ENCODE results near the gene ZNF628. TPM values are rescaled to one million over a fixed set of nuclear protein-coding genes. Genes with fewer than 3 reads are reported as not detected.

The ZNF628 gene
- polyA plus RNA-seq, 1 experiment, result 0.48 TPM

DNA sequence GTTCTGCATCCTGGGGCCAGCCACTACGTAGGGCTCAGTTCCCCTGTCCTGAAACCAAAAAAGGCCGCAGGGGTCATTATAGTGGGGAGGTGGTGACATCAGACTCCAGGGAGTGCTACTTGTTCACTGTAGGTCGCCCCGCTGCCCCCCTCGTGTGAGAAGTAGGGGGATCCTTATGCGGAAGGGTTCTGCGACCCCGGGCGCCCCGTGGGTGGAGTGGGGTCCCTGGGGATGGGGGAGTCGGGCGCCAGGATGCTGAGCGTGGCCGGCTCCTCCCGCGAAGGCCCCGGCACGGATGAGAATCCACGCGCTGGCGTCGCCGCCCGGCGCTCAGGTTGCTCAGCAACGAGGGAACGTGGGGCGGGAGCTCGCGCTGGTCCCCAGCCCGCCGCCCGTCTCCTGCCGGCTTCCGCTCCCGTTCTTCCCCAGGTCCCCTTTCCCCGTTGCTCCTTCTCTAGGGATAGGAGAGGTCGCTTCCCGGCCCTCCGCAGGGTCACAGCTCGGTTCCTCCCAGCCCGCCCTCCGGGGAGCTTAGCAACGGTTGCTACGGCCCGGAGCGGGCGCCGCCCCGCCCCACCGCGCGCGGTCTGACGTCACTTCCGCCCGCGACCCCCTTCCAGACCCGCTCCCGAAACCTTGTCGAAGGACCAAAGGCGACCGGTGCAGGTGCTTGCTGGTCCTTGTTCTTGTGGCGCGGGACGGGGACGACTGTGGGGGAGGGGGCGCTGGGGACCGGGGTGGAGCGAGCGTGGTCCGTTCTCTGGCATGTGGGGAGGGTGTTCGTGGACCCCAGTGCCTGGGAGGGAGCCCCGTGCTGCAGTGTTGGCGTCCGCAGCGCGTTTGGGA is 8.4 kb downstream of the ZNF628 start, which contains the start of gene NAT14:
TSS of gene NAT14 (plus strand) at position 596 of the 846 bp plus-strand sequence. CDS start 521 bp downstream, outside the sequence.
- DNase-seq (ENCODE audit: low read depth), result no peak
- peaks cover 5% of the 10 kb centered on the region for H3K36me3 ChIP-seq (ENCODE audit: control insufficient read depth, insufficient read depth, low read length)
- ChIA-PET CTCF (interaction anchor here (0.5 to 2.9 kb wide), 5 partner anchors 17 to 32 kb away, joined by 3 to 15 read pairs (median 4); no protein-coding TSS in a partner anchor), POLR2A (interaction anchor here (0.6 kb wide), 1 partner anchor 120 kb away, joined by 3 read pairs; no protein-coding TSS in a partner anchor)
- H3K4me3 ChIP-seq (ENCODE audit: low read depth, low read length), result peak within 1 kb of the TSS; percentile 82
- H3K27me3 ChIP-seq (ENCODE audit: control insufficient read depth, insufficient read depth, low read length), result no peaks in the 10 kb centered on the region
- TF ChIP-seq, protein P1, sequence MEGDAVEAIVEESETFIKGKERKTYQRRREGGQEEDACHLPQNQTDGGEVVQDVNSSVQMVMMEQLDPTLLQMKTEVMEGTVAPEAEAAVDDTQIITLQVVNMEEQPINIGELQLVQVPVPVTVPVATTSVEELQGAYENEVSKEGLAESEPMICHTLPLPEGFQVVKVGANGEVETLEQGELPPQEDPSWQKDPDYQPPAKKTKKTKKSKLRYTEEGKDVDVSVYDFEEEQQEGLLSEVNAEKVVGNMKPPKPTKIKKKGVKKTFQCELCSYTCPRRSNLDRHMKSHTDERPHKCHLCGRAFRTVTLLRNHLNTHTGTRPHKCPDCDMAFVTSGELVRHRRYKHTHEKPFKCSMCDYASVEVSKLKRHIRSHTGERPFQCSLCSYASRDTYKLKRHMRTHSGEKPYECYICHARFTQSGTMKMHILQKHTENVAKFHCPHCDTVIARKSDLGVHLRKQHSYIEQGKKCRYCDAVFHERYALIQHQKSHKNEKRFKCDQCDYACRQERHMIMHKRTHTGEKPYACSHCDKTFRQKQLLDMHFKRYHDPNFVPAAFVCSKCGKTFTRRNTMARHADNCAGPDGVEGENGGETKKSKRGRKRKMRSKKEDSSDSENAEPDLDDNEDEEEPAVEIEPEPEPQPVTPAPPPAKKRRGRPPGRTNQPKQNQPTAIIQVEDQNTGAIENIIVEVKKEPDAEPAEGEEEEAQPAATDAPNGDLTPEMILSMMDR (IDR thresholded peaks at IDR 0.05; ENCODE audit: insufficient read depth, low read depth, low read length), result no peak

DNA sequence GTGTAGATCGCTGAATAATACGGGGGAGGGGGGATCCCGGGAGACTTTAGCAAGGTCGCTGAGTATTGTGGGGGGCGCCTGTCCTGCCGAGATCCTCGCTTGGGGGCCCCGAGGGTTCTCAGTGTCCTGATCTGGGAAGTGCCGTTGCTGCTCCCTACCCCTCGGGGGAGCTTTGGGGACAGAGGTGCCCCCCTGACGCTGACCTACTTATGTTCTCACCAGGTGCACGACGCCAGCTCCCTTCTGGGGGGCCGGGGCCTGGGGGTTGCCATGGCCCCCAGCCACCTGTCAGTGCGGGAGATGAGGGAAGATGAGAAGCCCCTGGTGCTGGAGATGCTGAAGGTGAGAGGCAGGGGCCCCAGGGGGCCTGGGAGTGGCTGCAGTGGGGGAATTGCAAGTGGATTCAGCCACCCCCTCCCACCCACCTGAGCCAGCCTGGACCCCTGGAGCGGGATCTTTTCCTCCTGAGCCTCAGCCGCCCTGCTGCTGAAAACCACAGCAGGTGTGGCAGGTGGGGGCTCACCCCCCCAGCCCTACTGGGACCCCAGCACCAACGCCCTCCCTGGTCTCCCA is 9.1 kb downstream of the ZNF628 start:
- CTCF ChIA-PET, result interaction anchor here (0.7 to 10.9 kb wide), 4 partner anchors 18 to 32 kb away, joined by 4 to 106 read pairs (median 13); no protein-coding TSS in a partner anchor
- no peaks in the 10 kb centered on the region for H3K27me3 ChIP-seq (ENCODE audit: control insufficient read depth, insufficient read depth, low read length)
- peaks cover 5% of the 10 kb centered on the region for H3K36me3 ChIP-seq (ENCODE audit: control insufficient read depth, insufficient read depth, low read length)
- TF ChIP-seq, protein P1 (IDR thresholded peaks at IDR 0.05; ENCODE audit: insufficient read depth, low read depth, low read length), result no peak
- no peak for DNase-seq (ENCODE audit: low read depth)
- POLR2A ChIA-PET, result interaction anchor here (0.6 kb wide), 1 partner anchor 119 kb away, joined by 3 read pairs; no protein-coding TSS in a partner anchor
- peak overlapping the region; percentile 82 for H3K4me3 ChIP-seq (ENCODE audit: low read depth, low read length)

DNA sequence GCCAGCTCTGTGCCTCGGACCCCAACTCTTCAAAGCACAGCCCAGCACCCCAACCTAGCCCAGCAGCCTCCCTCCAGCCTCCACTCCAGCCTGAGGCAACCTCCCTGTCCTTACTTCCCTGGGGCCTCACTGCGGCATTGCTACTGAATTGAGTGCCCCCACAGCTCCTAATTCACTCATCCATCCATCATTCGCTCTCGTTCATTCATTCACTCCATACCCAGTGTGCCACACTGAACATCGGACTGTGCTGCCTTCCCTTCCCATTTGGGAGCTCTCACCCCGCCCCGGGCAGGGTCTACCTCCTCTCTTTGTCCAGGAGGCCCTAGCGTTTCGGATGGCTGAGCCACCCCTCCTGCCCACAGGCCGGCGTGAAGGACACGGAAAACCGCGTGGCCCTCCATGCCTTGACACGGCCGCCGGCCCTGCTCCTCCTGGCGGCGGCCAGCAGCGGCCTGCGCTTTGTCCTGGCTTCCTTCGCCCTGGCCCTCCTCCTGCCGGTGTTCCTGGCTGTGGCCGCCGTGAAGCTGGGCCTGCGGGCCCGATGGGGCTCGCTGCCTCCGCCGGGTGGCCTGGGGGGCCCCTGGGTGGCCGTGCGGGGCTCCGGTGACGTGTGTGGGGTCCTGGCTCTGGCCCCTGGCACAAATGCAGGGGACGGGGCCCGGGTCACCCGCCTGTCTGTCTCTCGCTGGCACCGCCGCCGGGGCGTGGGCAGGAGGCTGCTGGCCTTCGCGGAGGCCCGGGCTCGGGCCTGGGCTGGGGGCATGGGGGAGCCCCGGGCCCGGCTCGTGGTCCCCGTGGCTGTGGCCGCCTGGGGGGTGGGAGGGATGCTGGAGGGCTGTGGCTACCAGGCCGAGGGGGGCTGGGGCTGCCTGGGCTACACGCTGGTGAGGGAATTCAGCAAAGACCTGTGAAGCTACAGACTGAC is 9.9 kb downstream of the ZNF628 start:
- ChIA-PET CTCF (interaction anchor here (2.9 to 10.9 kb wide), 3 partner anchors 18 to 19 kb away, joined by 11 to 106 read pairs (median 24); no protein-coding TSS in a partner anchor), POLR2A (no interaction called here)
- no peak for DNase-seq (ENCODE audit: low read depth)
- Histone ChIP-seq H3K27me3 (ENCODE audit: control insufficient read depth, insufficient read depth, low read length) (no peaks in the 10 kb centered on the region), H3K4me3 (ENCODE audit: low read depth, low read length) (peak overlapping the region; percentile 82; the same call in 1 of the 2 replicates), H3K36me3 (ENCODE audit: control insufficient read depth, insufficient read depth, low read length) (peaks cover 4% of the 10 kb centered on the region)
- TF ChIP-seq, protein P1 (IDR thresholded peaks at IDR 0.05; ENCODE audit: insufficient read depth, low read depth, low read length), result no peak

DNA sequence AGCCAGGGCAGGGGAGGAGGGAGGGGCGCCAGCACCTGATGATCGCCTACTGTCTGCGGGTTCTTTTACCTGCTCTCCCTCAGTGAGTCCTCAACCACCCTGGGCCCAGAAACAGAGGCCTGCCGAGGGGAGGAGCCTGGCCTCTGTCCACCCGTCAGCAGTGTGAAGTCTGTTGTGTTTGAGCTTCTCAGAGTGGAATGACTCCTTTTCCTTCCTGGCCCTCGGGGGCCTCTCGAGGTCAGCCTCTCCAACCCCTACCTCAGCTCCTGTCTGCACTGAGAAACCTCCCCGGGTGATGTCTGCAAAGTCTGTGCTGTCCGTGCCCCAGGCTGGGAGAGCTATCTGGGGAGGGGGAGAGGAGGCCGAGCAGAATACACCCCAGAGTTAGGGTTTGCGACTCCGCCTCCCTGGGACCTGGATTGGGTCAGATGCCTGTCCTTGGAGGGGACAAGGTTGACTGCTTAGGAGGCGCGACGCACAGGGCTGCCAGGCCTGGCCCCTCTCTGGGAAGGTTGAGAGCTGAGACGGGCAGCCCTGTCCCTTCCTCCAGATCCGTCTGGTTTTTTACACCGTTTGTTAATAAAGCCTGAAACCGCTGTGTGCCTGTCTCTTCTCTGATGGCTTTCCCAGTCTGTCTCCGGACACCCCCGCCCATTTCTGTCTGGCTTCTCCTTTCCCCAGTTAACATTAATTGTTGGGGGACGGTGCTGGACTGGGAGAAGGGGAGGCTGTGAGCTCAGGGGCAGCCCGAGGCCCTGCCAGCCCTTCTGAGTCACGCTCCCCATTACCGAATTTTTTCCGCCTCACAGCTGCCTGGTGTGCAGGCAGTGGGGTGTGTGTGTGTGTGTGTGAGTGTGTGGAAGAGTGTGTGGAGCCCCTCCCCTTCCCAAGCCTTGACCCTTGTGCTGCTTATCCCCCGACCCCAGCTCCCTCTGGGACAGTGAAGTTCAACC is 10.8 kb downstream of the ZNF628 start:
- POLR2A ChIA-PET, result interaction anchor here (0.6 to 1.8 kb wide), 3 partner anchors 10 to 33 kb away, joined by 3 to 5 read pairs (median 5); partner anchors contain the start of gene ZNF628
- CTCF ChIA-PET, result interaction anchor here (0.5 to 10.9 kb wide), 6 partner anchors 9 to 345 kb away, joined by 3 to 106 read pairs (median 4); partner anchors contain the start of genes ISOC2 and ZNF784

More for the DNA sequence above, 10.8 kb downstream of the ZNF628 start:
- Histone ChIP-seq H3K27me3 (ENCODE audit: control insufficient read depth, insufficient read depth, low read length) (no peaks in the 10 kb centered on the region), H3K36me3 (ENCODE audit: control insufficient read depth, insufficient read depth, low read length) (peaks cover 3% of the 10 kb centered on the region), H3K4me3 (ENCODE audit: low read depth, low read length) (peak overlapping the region; percentile 26)
- peak; percentile 82 for DNase-seq (ENCODE audit: low read depth)
- TF ChIP-seq, protein P1 (IDR thresholded peaks at IDR 0.05; ENCODE audit: insufficient read depth, low read depth, low read length), result no peak
